NCI-H460 (cell line): ENCODE results near the gene ART4. TPM values are rescaled to one million over a fixed set of nuclear protein-coding genes. Genes with fewer than 3 reads are reported as not detected.

Source experiments
- DNase-seq: peaks from one replicate; pipeline ENCODE4 v3.0.0-alpha.2; 2016; ENCODE audit warnings: low read depth; ENCODE audit errors: extremely low read depth
- total RNA-seq: library from RNA; depleted of rRNA; stranded (reverse); fragments of >200 nt; shearing (Covaris generic); gene quantifications from 2 replicates; pipeline ENCODE4 v1.2.3, GENCODE V29; 2014

Gene ART4
- total RNA-seq, 1 experiment from 2014 or later = not detected

DNA sequence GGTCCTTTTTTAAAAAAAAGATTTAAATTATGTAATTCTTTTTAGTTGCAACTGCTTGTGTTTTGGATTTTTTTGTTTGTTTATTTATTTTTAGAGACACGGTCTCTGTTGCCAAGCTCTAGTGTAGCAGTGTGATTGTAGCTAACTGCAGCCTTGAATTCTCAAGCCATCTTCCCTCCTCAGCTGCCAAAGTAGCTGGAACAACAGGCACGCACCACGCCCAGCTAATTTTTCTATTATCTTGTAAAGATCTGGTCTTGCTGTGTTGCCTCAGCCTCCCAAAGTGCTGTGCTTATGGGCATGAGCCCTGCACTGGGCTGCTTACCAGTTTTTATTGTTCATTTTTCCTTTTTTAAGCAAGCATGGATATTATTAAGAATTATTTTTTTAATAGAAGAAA lies 10.6 kb upstream of the ART4 start:
- no peak for DNase-seq

DNA sequence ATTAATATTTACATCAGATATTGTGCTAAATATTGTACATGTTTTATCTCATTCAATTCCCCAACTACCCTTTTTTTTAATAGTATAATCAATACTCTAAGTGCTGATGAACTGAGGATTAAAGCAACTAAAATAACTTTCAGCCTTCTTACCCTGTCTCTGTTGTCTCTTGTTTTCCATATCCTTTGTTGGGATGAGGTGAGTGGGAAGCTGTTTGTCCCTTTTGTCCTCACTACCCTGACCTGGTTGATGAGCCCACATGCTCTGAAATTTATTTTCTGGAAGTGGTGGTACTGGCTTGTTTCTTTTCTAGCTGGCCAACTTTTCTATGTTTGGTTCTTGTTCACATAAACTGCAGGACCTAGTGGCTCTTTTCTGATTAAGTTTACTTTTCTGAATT lies 9.6 kb upstream of the ART4 start:
- DNase-seq = no peak

DNA sequence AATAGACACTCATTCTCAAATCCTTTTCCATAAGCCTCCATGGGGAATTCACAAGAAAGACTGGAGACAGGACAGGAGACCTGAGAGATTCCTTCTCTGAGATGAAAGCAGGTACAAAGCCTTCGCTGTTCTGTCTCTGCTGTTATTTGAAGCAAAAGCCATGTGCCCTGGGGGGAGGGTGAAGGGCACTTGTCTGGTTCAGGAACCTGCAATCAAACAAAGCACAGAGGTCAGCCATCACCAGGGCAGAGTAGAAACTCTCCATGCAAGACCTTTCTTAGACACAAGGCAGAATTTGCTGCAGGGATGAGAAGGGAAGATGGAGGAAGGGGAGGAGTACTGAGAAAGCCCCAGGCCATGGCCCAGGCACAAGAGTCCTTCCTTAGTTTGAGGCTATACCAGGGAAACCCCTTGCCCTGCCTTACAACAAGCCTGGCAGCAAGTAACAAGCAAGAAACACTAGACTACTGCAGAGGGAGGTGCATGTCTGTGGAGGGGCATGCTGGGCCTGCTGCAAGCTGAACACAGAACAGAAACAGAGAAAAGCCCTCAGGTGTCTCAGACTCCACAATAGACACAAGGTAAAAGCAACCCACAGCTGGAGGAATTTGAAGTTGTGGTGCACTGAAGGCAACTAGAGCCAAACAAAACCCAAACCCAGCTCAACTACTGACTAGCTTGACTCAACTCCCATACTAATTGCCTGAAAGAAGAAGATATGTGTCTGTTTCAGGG lies 7.8 kb upstream of the ART4 start:
- no peak for DNase-seq

DNA sequence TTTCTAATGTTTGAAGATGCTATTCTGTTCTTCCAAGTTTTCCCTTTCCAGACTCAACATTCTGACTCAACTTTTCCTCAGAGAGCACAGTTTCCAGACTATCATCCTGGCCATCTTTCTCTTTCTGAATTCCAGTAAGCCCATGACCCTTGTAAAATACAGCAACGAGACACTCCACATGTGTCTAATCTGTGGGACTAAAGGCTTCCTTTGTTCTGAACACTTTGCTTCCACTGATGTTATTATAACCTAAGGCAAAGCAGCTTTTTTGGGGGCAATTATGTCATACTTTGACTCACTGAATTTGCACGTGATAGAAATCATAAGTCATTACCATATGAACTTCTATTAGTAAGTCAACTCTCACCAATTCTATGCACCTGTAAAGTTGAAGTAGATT lies 6.3 kb upstream of the ART4 start:
- no peak for DNase-seq

DNA sequence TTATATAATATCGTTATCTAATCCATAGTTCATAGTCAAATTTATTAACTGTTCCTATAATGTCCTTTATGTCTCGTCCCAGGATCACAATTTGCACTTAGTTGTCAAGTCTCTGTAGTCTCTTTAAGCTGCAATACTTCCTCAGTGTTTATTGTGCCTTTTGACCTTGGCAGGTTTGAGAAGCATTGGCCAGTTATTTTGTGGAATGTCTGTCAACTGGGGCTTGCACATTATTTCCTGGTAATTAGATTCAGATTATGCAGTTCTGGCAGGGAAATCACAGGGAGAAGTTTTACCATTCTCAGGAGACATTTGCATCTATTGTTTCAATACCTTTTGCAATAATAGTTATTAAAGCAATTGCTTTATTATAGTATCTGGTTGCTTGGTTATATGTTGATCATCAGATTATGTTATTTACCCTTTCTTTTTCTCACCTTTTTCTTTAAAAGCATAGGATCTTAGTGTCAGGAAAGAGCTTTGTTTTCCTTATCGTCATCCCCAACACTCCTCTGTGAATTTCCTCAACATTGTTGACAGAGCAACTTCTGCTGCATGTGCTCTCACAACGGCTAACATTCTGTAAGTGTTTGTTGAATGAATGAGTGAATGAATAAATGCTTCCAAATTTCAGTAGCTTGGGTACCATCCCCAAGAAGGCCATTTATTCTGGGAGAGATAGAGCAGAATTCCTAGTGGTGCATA lies 3.7 kb upstream of the ART4 start:
- no peak for DNase-seq

DNA sequence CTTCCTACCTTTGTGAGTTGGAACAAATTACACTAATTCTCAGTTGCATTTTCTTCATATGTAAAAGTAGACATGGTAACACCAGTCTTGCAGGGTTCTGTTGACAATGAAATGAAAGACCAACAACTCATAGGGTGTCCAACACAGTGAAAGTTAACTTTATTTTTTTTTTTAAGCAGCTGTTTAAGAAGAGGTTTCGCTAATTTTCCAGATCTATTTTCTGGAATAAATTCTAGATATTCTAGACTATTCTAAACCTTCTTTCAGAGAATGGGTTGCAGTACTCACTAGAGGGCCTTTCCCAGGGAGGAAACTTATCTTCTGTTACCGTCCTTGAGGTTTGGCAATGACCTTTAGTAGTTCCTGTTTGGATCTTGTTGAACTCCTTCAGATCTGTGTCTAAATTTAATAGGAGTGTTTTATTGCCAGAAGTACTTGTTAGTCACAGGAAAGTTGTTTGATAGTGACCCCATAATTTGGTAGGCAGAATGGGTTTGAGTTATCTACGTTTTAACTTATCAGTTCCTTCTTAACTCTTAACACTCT lies 2.8 kb upstream of the ART4 start:
- no peak for DNase-seq

DNA sequence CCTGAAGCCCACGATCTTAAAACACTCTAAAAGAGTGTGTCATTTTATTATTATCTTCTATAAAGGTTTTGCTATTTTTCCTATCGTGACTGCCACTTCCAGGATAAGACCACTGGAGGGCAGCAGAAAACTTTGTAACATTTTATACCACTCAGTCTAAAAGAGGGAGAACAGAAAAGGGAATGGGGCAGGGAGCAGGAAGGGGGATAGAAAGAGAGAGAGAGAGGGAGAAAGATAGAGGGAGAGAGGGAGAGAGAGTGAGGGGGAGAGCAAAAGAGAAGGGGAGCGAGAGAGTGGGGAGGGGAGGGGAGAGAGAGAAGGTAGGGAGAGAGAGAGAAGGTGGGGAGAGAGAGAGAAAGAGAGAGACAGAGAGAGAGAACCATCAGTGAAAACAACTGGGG lies 2.0 kb upstream of the ART4 start:
- peak; percentile 52 for DNase-seq

DNA sequence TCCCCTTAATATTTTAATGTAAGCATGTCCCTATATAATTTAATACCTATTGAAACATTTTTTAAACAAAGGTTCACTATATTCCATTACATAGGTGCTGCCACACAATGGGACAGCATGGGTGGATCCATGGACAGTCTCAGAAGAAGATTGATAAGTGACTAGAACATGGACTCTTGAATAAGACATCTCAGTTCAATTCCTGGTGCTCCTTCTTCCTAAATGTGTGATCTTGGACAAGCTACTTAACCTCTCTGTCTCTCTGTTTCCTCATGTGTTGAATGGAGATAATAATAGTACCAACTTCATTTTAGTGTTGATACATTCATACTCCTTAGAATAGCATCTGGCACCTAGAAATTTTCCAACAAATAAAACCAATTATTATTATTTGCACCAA lies 1.1 kb upstream of the ART4 start:
- no peak for DNase-seq

DNA sequence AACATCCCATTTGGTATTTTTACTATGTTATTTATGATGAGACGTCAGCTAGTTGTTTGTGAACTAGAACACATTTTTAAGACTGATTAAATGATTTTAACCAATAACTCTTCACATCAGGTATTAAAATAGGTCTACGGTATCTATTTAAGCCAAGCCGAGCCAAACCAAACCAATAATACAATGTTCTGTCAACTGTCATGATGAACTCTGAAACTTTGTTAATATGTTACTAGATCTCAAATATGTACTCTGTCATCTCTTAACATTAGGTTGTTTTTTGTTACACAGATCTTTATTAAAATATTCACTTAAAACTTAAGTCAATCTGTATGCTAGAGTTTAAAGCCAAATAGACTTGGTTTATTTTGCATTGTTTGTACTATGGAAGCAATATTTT lies 1.0 kb downstream of the ART4 start:
- no peak for DNase-seq

DNA sequence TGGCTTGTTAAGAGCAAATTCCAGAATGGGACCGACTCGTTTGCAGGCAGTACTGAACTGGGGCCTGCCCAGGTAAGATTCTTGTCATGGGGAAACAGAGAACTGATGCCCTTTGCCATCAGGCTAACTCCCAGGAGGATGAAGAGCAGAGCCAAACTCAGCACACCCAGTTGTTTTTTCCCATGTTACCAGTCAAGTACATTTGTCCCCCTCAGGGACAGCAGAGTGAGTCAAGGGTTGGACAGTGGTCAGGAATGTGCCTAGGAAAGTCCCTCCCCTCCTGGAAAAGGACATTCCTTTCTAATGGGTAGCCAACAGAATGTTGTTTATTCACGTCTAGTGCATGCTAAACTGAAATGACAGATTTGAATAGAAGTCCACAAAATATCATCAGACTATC lies 1.6 kb downstream of the ART4 start:
- no peak for DNase-seq

DNA sequence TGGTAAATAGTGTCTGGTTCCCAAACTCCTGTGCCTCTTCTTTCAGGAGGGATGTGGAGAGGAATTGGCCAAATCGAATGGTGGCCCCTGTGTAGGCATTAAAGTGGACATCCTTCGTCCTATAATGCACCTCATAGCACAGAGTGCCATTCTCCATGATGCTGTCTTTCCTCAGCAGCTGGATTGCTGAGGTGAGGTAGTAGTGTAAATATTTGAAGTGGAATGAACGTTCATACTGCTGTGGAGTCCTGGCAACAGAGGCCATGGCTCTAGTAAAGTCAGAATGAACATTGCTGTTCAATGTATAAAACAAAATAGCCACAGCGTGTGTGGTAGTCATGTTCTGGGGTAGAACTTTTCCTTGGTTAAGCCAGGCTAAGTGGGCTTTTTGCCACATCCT lies 2.7 kb downstream of the ART4 start:
- no peak for DNase-seq

DNA sequence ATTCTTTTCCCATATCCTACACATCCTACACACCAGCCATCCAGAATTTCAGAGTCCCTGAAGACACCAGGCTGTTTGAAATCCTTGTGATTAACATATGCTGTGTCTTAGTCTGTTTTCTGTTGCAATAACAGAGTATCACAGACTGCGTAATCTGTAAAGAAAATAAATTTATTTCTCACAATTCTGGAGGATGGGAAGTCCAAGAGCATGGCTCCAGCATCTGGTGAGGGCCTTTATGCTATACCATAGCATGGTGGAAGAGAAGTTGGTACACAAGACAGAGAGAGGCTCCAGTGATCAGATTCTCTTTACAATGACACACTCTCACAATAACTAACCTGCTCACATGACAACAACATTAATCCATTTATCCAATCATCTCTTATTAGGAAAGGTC lies 4.1 kb downstream of the ART4 start:
- no peak for DNase-seq

DNA sequence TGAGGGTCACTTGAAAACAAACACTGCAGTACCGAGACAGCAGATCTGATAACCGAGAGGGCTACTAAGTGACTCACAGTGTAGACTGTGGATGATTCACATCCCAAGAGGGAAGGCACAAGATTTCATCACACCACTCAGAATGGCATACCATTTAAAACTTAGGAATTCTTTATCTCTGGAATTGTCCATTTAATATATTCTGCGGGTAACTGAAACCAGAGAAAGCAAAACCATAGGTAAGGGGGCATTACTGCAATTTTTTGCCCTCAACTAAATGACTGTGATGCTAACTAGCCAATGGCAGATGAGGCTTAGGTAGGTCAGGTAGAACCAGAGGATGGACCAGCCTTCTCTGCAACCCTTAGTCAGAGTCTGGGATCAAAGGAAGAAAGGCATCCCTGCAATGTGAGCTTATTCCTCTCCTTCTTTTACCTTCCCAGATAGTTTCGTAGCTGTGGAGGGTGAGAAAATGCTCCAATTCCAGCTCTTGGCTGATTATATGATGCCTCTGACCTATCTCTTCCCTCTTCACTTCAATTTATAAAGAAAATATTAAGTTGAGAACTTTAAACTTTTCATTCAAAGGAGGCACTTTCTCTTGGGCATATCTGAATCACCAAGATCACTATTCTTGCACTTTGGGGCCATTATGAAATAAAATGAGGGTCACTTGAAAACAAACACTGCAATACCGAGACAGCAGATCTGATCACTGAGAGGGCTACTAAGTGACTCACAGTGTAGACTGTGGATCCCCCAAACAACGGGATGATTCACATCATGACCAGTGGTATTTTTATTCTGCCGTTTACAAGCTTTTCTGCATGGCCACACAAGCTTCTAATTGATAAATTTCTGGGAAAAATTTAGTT lies 6.8 kb downstream of the ART4 start:
- DNase-seq = peak; percentile 43

DNA sequence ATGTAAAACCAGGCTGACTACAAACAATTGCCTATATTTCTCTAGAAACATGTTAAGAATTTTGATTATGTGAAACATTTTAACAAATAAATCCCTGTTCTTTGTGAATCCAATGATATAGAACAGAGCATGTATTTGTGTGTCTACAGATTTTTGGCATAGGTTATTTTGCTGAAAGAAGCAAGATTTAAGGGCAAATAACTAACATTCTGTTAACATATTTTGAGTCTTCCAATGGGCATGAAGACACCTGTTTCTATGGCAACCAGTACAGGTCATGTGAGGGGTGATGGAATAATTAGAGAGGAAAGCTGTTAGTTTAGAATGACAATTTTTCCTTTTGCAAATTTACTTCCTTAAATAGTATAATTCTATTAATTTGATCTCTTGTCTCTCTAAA lies 8.8 kb downstream of the ART4 start:
- DNase-seq = no peak

DNA sequence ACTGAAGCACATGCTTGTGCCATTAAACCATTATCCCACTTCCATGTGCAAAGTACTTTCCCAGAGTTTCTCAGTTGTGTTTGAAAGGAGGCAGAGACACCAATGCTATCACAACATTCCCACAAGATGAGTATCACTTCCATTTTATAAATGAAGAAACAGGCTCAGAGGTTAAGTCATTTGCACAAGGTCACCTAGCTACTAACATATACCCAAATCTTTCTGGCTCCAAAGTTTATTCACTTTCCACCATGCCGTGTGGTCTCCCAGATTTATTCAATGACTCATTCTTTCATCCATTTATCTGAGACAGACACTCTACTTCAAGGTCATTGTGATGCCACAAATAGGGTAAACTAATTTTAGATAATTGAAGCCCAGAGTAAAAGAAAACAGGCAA lies 9.4 kb downstream of the ART4 start:
- DNase-seq = no peak

DNA sequence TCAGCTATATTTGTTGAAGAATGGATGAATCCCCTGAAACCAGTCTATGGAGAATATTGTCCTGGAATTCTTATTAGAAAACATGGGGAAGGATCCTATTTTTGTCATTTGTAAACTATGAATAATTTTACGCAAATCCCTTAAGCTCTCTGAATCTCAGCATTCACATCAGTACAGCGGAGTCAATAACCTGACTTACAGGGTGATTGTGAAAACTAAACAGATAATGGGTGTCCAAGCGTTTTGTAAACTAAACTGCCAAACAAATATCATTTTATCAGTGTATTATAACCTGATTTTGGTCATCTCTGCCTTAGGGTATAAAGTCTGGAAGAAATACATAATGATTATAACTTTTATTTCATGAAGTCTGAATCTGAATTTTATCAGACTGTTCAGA lies 10.0 kb downstream of the ART4 start:
- DNase-seq = no peak

DNA sequence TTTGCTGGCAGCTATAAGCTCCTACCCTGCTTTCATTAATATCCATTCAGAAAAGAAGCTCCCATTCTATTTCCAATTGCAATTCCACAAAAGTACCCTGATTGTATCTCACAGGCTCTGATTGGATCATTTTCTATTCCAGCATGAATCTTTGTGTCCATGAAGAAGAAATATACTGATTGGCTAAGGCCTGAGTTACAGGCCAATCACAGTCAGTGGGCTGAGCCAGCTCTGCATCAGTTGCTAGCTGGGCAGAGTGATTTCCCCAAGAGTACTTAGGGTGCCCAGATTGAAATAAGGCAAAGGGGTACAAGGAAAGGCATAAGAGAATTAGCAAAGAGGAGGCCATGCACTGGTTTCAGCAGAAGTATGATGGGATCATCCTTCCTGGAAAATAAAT lies 14.4 kb downstream of the ART4 start:
- no peak for DNase-seq

DNA sequence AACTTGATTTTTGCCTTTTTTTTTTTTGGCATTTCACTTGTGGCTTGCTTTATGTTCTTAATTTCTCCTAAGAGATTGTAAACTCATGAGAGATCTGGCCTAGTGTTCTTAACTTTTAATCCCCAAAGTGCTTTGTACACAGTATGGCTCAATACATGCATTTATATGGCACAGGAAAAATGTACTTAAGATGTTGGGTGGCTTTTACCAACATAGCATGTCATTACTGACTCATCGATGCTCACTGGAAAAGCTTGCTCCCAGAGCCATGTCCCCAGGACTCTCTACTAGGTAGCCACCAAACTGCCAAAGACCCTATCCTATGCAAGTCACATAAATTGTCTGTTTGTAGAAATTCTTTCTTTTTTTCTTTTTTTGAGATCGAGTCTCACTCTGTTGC lies 16.3 kb downstream of the ART4 start:
- no peak for DNase-seq

DNA sequence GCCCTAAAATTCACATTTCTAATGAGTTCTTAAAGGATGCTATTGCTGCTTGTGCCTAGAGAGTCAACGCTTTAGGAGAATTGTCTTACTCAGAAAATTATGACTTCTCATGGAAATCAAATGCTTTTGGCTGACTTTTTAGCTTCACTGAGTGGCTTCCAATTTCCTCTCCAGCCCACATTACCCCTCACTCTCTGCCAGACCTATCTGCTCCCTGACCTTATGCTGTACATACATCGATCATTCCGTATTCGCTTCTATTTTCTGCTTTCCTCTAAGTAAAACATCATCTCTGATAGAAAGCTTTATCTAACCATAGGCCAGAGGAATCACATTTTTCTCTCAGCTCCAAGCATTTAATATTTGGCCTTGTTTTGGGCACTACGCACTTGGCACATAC lies 16.8 kb downstream of the ART4 start:
- no peak for DNase-seq

DNA sequence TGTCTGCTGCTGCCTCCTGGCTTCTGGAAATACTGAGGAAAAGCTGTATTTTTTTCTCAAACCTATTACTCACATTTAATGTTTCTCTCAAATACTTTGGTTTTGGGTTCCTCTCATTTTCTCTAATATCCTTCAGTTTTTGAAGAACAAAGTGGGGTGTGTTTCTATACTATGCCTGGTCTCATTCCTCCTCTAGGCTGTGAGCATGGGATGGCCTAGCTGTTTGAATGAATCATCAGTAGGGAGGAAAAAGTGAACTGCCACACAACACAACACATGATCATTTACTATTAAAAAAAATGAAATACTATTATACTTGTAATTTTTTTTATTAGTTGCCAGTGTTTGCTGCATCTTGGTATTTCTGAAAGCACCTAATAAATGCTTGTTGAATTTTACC lies 18.1 kb downstream of the ART4 start:
- DNase-seq = no peak

DNA sequence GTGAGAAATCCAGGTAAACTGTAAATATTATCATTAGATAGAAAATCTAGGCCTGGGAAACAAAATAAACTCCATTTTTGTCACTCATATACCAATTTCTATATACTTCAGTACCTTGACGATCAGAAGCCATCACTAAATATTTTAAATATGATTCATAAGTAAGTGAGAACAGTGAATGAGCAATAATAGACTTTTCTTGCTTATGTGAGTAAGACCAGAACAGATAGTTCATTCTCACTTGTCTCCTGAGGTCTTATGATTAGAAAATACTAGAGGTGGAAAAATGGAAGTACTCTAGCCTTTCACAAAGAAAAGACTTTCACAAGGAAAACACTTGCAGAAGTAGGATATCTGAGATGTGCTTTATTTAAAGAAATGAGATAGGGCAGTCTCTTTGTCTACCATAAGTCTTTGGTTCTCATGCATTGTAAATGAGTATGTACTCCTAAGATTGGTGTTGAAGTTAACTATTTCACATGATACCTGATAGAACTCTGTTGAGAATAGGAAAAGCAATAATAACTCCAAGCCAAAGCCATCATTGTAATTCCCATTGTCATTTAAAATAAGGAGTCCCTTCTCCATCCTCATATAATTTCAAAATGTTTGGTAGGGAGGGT lies 19.2 kb downstream of the ART4 start:
- no peak for DNase-seq
